Metanephros (tissue), 2 donors: Measurements from ENCODE around the gene TERB2. TPM values are rescaled to one million over a fixed set of nuclear protein-coding genes. Genes with fewer than 3 reads are reported as not detected.

Experiments
- small RNA-seq: library from RNA; depleted of rRNA; stranded (forward); fragments of <200 nt; gene quantifications from one replicate; pipeline ENCODE3, GENCODE V24; 2014; ENCODE audit warnings: low replicate concordance
- total RNA-seq: library from RNA; depleted of rRNA; stranded (reverse); fragments of >200 nt; gene quantifications from one replicate; pipeline ENCODE4 v1.2.3, GENCODE V29; 2014

Gene TERB2
- not detected for total RNA-seq

GRCh38 chr15:44956388-44956787, at the start of gene TERB2:
TERB2 (plus strand) TSS chr15:44956687; CDS start chr15:44956719, 32 bp downstream.

GRCh38 chr15:45022871-45023658, 66.6 kb downstream of the TERB2 start, which contains the start of gene SORD:
SORD (plus strand) TSS chr15:45023195; CDS start chr15:45023284, 89 bp downstream.

Small RNAs within 50 kb of the gene (small RNA-seq; reads per million reads assigned to genes)
- gene RNU1-78P = not detected
- not detected for gene RNU6-1108P
- not detected for gene RNU6-1332P
- not detected for gene RNU6-966P

Other genes with a start within 250 kb of the TERB2 start
- gene PATL2, start 245.4 kb upstream of the TERB2 start, total RNA-seq = 1.2 TPM
- gene B2M, start 245.2 kb upstream of the TERB2 start, total RNA-seq = 1,012 TPM
- gene TRIM69, start 220.2 kb upstream of the TERB2 start, total RNA-seq = 17.5 TPM
- 20.5 TPM for gene SORD, start 66.5 kb downstream of the TERB2 start, total RNA-seq
- gene DUOX2, start 157.5 kb downstream of the TERB2 start, total RNA-seq = 0.06 TPM
- gene DUOXA2, start 157.6 kb downstream of the TERB2 start, total RNA-seq = not detected
- 0.93 TPM for gene DUOXA1, start 173.2 kb downstream of the TERB2 start, total RNA-seq
- 1.8 TPM for gene DUOX1, start 173.3 kb downstream of the TERB2 start, total RNA-seq
- 9.1 TPM for gene SHF, start 231.3 kb downstream of the TERB2 start, total RNA-seq